BJ (cell line): ENCODE measurements around the gene ATG4C. TPM values are rescaled to one million over a fixed set of nuclear protein-coding genes. Genes with fewer than 3 reads are reported as not detected.

ENCODE experiments used
- CTCF ChIA-PET: fragments of 350-600 bp; formaldehyde crosslinking; extraction: SDS; loops from one replicate; lab custom pipeline; 2021; ENCODE audit warnings: antibody characterized with exemption, inconsistent platforms; lab: Yijun Ruan, JAX
- POLR2A ChIA-PET: fragments of 300-600 bp; sonication (Branson Sonifier 250); formaldehyde crosslinking; extraction: SDS; loops from one replicate; lab custom pipeline; 2021; ENCODE audit warnings: antibody characterized with exemption; lab: Charles Lee
- DNase-seq: peaks from one replicate; pipeline ENCODE4 v3.0.0-alpha.2; 2011; ENCODE audit warnings: low read depth
- H3K27me3 ChIP-seq: 2 replicates; pipeline ENCODE4 v1.6.0; 2011; ENCODE audit warnings: low read length; ENCODE audit not compliant: control insufficient read depth, insufficient read depth
- H3K36me3 ChIP-seq: 2 replicates; pipeline ENCODE4 v1.5.1; 2011; ENCODE audit warnings: low read length; ENCODE audit not compliant: control insufficient read depth, insufficient read depth
- H3K4me3 ChIP-seq: 2 replicates; pipeline ENCODE4 v1.5.1; 2011; ENCODE audit warnings: low read depth, mild to moderate bottlenecking, control low read depth, low read length
- CTCF ChIP-seq: IDR thresholded peaks from 2 replicates; pipeline ENCODE4 v1.5.1; 2011; ENCODE audit warnings: low read depth, mild to moderate bottlenecking, control low read depth, inconsistent platforms, low read length, moderate library complexity; ENCODE audit not compliant: insufficient read depth
- polyA plus RNA-seq: library from polyadenylated mRNA; depleted of rRNA; stranded (reverse); fragments of >200 nt; gene quantifications from 2 replicates; pipeline ENCODE4 v1.2.3, GENCODE V29; 2011

ATG4C gene
- polyA plus RNA-seq, 1 experiment: 2.2 TPM

DNA sequence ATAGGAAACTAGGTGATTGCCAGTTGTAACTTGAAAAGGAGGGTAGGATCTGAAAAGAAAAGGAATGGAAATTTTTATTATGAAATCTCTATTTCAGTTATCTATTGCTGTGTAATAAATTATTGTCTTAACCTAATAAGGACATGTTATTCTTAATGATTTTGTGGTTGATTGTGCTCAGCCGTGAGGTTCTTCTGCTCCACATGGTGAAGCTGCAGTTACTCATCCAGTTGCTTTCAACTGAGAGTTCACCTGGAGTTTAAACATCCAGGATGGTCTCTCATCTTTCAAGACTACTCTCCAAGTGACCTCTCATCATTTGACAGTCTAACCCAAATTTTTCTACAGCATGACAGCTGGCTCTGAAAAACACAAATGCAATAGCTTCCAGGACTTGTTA, 96.0 kb downstream of the ATG4C start:
- Histone ChIP-seq H3K4me3 (no peak overlapping the region), H3K36me3 (no peaks in the 10 kb centered on the region), H3K27me3 (no peaks in the 10 kb centered on the region)
- POLR2A ChIA-PET: no interaction called here
- CTCF ChIA-PET: interaction anchor here (1.3 to 1.6 kb wide), 2 partner anchors 12 to 38 kb away, joined by 4 to 5 read pairs; no protein-coding TSS in a partner anchor
- no peak for TF ChIP-seq CTCF
- no peak for DNase-seq

DNA sequence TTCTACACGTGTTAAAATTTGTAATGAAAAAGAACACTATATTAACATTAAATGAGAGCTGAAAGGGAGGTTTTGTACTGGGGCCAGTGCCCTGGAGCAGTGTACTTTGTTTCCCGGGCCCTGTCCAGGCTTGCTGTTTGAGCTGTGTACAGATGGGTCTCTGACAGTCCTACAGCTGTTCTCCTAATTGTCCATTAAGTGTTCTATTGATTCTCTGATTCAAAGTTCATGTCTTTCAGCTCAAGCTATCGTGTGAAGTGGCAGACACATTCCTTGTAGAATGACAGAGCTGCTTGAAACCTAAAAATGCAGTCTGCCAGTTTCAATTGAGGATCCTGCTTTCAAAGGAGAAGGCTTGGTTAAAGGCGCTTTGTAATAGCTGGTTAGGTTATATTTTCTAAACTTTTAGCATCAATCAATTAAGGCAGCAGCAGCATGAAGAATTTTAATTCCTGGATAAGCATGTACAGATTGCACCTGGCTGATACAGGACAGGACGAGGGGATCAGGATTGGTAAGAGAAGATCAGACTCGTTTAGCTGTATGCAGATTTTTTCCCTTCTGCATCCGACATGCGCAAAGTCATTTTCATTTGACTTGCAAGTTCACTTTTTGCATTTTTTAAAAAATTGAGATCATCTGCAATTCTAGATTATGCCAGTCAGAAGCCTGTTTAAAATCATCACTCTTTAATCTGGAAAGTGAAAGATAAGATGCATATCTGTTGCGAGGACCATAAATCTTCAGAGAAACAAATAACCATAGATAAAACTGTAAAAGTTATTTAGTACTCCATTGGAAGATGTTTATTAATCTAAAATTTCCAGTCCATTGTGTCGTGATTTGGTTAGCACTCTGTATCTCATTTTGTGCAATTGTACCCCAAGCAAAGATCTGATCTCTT, 98.5 kb downstream of the ATG4C start:
- TF ChIP-seq CTCF: no peak
- Histone ChIP-seq H3K27me3 (no peaks in the 10 kb centered on the region), H3K36me3 (no peaks in the 10 kb centered on the region), H3K4me3 (no peak overlapping the region)
- ChIA-PET POLR2A (interaction anchor here (0.6 kb wide), 1 partner anchor 53 kb away, joined by 3 read pairs; no protein-coding TSS in a partner anchor), CTCF (interaction anchor here (0.8 to 2.1 kb wide), 3 partner anchors 13 to 24 kb away, joined by 3 to 7 read pairs (median 3); no protein-coding TSS in a partner anchor)
- no peak for DNase-seq

DNA sequence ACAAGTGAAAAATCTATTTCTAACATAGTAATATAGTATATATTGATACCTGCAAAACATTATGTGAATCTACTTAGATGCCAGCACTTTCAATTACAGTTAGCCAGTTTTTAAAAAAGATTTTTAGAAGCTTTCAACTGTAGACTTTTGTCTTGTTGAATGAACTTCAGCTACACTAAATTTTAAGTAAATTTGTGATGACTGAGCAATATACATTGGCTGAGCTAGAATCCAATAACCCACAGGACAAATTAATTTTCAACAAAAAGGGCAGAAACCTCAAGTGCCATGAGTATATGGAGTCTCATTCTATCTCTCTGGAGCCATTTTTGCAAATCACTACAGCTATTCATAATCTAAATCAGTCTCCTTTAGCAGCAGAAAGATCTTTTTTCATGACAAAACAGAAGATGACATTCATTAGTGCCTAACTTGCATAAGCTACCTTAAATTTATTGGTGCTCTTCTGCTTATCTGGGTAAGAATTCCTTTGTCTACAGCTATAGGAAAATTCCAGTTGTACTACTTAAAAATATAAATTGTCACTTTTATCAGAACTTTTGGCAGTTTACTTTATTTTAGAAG, 100.3 kb downstream of the ATG4C start:
- ChIA-PET CTCF (interaction anchor here (2.1 kb wide), 1 partner anchor 22 kb away, joined by 7 read pairs; no protein-coding TSS in a partner anchor), POLR2A (no interaction called here)
- no peaks in the 10 kb centered on the region for H3K27me3 ChIP-seq
- no peak for TF ChIP-seq CTCF
- no peak overlapping the region for H3K4me3 ChIP-seq
- no peaks in the 10 kb centered on the region for H3K36me3 ChIP-seq
- no peak for DNase-seq

DNA sequence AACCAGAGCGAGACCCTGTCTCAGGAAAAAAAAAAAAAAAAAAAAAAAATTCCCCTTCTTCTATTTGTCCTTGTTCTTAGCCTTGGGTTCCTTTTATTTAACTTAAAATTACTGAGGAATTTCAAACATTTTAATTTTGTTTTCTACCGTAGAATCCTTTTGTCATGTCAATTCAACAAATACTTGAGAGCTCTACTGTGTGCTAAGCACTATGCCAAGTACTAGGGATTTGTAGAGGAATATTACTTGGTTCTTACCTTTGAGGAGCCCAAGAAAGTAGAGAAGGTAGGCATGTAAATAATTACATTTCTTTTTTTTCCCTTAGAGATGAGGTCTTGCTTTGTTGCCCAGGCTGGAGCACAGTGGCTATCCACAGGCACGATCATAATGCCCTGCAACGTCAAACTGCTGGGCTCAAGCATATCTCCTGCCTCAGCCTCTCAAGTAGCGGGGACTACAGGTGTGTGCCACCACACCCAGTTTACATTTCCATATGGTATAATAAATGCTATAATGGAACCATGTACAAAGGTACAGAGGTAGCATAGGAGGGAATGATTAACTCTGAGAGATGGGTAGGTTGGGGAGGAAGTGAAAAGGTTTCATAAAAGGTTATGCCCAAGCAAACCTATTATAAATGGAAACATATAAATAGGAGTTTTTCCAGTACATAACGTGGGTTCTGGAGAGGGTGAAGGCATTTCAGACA, 104.0 kb downstream of the ATG4C start:
- Histone ChIP-seq H3K36me3 (no peaks in the 10 kb centered on the region), H3K27me3 (no peaks in the 10 kb centered on the region), H3K4me3 (no peak overlapping the region)
- no peak for DNase-seq
- CTCF ChIA-PET: interaction anchor here (1.0 kb wide), 1 partner anchor 11 kb away, joined by 4 read pairs; no protein-coding TSS in a partner anchor
- POLR2A ChIA-PET: no interaction called here
- no peak for TF ChIP-seq CTCF
